A549 (cell line): ENCODE measurements around the gene MGAT5.

ENCODE experiments used
- E2F6 ChIP-seq: IDR thresholded peaks from 2 replicates; pipeline ENCODE4 v1.6.1; 2012; ENCODE audit warnings: low read depth, borderline replicate concordance
- ELK1 ChIP-seq: fragments of 150-350 bp; IDR thresholded peaks from 2 replicates; pipeline ENCODE4 v1.6.1; 2014; ENCODE audit warnings: low read depth, mild to moderate bottlenecking, low read length
- POLR2A ChIP-seq: IDR thresholded peaks from 2 replicates; pipeline ENCODE4 v1.6.1; 2012; ENCODE audit warnings: mild to moderate bottlenecking, low read length
- TF ChIP-seq, protein P1 (sequence below): fragments of 250-450 bp; sonication (Bioruptor Pico); IDR thresholded peaks from 2 replicates; pipeline ENCODE4 v1.5.0; 2021; ENCODE audit warnings: mild to moderate bottlenecking, moderate library complexity, borderline replicate concordance
- TF ChIP-seq, protein P2 (sequence below): IDR thresholded peaks from 2 replicates; pipeline ENCODE4 v1.6.1; 2012

GRCh38 chr2:134348760-134349159 lies 94.9 kb downstream of the MGAT5 start:
- TF ChIP-seq POLR2A (no peak), ELK1 (no peak), E2F6 (no peak)
- TF ChIP-seq, protein P1, sequence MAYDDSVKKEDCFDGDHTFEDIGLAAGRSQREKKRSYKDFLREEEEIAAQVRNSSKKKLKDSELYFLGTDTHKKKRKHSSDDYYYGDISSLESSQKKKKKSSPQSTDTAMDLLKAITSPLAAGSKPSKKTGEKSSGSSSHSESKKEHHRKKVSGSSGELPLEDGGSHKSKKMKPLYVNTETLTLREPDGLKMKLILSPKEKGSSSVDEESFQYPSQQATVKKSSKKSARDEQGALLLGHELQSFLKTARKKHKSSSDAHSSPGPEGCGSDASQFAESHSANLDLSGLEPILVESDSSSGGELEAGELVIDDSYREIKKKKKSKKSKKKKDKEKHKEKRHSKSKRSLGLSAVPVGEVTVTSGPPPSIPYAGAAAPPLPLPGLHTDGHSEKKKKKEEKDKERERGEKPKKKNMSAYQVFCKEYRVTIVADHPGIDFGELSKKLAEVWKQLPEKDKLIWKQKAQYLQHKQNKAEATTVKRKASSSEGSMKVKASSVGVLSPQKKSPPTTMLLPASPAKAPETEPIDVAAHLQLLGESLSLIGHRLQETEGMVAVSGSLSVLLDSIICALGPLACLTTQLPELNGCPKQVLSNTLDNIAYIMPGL (CRISPR knock-in tag) = no peak
- TF ChIP-seq, protein P2, sequence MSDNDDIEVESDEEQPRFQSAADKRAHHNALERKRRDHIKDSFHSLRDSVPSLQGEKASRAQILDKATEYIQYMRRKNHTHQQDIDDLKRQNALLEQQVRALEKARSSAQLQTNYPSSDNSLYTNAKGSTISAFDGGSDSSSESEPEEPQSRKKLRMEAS = no peak
